Measurements from ENCODE around the gene PTPRM. TPM values are rescaled to one million over a fixed set of nuclear protein-coding genes. Genes with fewer than 3 reads are reported as not detected.
A peak's percentile ranks its signal among the peaks of the same experiment; 100 is the strongest.

PTPRM gene
- polyA plus RNA-seq, 1 donor from 2014 or later = 126 TPM

DNA sequence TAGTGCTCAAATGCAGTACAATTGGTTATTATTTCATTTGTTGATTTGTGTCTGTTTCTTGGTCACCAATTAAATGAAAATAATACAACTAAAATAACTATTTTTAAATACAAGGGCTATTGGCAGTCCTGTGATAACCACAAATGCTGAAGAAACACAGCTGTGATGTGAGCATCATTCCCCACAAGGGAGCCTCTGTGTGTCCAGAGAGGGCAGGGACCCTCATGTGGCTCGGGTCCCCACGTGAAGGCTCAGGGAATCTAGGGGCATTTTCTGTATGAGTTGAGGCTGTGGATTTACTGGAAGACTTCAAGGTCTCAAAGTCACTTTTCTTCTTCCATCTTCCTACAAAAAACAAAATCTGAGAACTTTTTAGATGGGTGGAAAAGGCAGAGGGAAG, 726.1 kb downstream of the PTPRM start:
- no peak for TF ChIP-seq TAF1 (IDR thresholded peaks at IDR 0.05; ENCODE audit: low read depth)
- no peak for TF ChIP-seq POLR2AphosphoS5 (IDR thresholded peaks at IDR 0.05)
- no peak for TF ChIP-seq EZH2 (IDR thresholded peaks at IDR 0.05; ENCODE audit: borderline replicate concordance, insufficient read depth, low read length, poor library complexity, severe bottlenecking)
- TF ChIP-seq MXI1 (conservative IDR thresholded peaks at IDR 0.05; ENCODE audit: poor library complexity, severe bottlenecking) = no peak
- no peak for TF ChIP-seq RAD21 (conservative IDR thresholded peaks at IDR 0.05)
- TF ChIP-seq, protein P1, sequence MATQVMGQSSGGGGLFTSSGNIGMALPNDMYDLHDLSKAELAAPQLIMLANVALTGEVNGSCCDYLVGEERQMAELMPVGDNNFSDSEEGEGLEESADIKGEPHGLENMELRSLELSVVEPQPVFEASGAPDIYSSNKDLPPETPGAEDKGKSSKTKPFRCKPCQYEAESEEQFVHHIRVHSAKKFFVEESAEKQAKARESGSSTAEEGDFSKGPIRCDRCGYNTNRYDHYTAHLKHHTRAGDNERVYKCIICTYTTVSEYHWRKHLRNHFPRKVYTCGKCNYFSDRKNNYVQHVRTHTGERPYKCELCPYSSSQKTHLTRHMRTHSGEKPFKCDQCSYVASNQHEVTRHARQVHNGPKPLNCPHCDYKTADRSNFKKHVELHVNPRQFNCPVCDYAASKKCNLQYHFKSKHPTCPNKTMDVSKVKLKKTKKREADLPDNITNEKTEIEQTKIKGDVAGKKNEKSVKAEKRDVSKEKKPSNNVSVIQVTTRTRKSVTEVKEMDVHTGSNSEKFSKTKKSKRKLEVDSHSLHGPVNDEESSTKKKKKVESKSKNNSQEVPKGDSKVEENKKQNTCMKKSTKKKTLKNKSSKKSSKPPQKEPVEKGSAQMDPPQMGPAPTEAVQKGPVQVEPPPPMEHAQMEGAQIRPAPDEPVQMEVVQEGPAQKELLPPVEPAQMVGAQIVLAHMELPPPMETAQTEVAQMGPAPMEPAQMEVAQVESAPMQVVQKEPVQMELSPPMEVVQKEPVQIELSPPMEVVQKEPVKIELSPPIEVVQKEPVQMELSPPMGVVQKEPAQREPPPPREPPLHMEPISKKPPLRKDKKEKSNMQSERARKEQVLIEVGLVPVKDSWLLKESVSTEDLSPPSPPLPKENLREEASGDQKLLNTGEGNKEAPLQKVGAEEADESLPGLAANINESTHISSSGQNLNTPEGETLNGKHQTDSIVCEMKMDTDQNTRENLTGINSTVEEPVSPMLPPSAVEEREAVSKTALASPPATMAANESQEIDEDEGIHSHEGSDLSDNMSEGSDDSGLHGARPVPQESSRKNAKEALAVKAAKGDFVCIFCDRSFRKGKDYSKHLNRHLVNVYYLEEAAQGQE (IDR thresholded peaks at IDR 0.05; ENCODE audit: borderline replicate concordance) = no peak
- TF ChIP-seq SMC3 (conservative IDR thresholded peaks at IDR 0.05; ENCODE audit: poor library complexity) = no peak
- no peak for TF ChIP-seq EP300 (conservative IDR thresholded peaks at IDR 0.05; ENCODE audit: poor library complexity, severe bottlenecking)
- Histone ChIP-seq H3K9me3 (ENCODE audit: low read length) (no peaks in the 10 kb centered on the region), H4K20me1 (ENCODE audit: insufficient read depth) (no peaks in the 10 kb centered on the region), H2AFZ (ENCODE audit: low read depth, low read length) (no peak overlapping the region), H3K4me2 (ENCODE audit: low read length) (no peak overlapping the region), H3K9me2 (ENCODE audit: insufficient read depth, low read length) (no peaks in the 10 kb centered on the region), H3K4me3 (ENCODE audit: low read length) (no peak overlapping the region), H3K79me2 (replicated peaks; ENCODE audit: insufficient read depth, low read length) (no peaks in the 10 kb centered on the region), H3K9ac (ENCODE audit: low read length) (no peak overlapping the region), H3K27ac (ENCODE audit: low read length) (no peak overlapping the region), H3K36me3 (ENCODE audit: insufficient read depth, low read length) (no peaks in the 10 kb centered on the region), H3F3A (ENCODE audit: insufficient read depth, low read length, poor library complexity, severe bottlenecking) (no peaks in the 10 kb centered on the region), H3K27me3 (ENCODE audit: insufficient read depth, low read depth, low read length) (no peaks in the 10 kb centered on the region)

DNA sequence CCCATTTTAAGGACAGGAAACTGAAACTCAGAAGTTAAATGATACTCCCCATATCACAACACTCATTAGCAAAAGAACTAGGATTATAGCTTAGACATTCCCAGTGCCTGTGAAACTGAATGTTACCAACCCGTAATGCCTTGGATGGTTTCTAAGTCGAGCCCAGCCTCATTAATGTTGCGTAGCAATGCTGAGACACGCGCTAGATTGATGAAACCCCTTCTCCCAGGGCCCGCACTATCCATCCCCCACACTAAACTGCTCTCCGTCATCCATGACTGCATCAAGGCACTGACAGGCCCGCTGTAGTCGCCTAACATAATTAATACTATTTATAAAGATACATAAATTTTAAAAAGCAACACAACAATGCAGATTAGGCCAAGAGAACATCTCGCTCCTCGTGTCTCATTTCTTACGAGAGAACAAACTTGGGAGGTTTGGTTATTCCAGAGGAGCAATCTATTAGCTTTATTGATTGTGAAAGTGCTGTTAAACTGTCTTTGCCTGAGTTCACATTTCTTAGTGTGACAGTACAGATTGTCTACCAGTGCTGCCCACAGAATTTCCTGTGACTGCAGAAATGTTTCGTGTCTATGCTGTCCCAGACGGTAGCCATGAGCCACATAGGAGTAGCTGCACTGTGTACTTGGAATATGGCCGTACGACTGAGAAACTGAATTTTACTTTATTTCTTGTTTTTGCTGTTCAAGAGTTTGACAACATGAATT, 729.9 kb downstream of the PTPRM start:
- peak overlapping the region; percentile 19 for H3K27ac ChIP-seq (ENCODE audit: low read length)
- H3K9ac ChIP-seq (ENCODE audit: low read length) = no peak overlapping the region
- H3K79me2 ChIP-seq (replicated peaks; ENCODE audit: insufficient read depth, low read length) = no peaks in the 10 kb centered on the region
- no peak overlapping the region for H3K4me3 ChIP-seq (ENCODE audit: low read length)
- no peak overlapping the region for H2AFZ ChIP-seq (ENCODE audit: low read depth, low read length)
- H3K27me3 ChIP-seq (ENCODE audit: insufficient read depth, low read depth, low read length) = no peaks in the 10 kb centered on the region
- TF ChIP-seq EZH2 (IDR thresholded peaks at IDR 0.05; ENCODE audit: borderline replicate concordance, insufficient read depth, low read length, poor library complexity, severe bottlenecking) (no peak), RAD21 (conservative IDR thresholded peaks at IDR 0.05) (no peak)
- TF ChIP-seq, protein P1 (IDR thresholded peaks at IDR 0.05; ENCODE audit: borderline replicate concordance) = no peak
- H3F3A ChIP-seq (ENCODE audit: insufficient read depth, low read length, poor library complexity, severe bottlenecking) = no peaks in the 10 kb centered on the region
- H4K20me1 ChIP-seq (ENCODE audit: insufficient read depth) = no peaks in the 10 kb centered on the region
- H3K9me2 ChIP-seq (ENCODE audit: insufficient read depth, low read length) = no peaks in the 10 kb centered on the region
- H3K9me3 ChIP-seq (ENCODE audit: low read length) = no peaks in the 10 kb centered on the region
- no peak overlapping the region for H3K4me2 ChIP-seq (ENCODE audit: low read length)
- no peaks in the 10 kb centered on the region for H3K36me3 ChIP-seq (ENCODE audit: insufficient read depth, low read length)
